GM18858 (cell line): ENCODE results near the gene PPP2R2C.

Source experiments
- ATAC-seq: cut with Tn5 transposase; IDR thresholded peaks from one replicate; pipeline ENCODE4 v1.9.1; 2021; ENCODE audit not compliant: unreplicated experiment

PPP2R2C gene

DNA sequence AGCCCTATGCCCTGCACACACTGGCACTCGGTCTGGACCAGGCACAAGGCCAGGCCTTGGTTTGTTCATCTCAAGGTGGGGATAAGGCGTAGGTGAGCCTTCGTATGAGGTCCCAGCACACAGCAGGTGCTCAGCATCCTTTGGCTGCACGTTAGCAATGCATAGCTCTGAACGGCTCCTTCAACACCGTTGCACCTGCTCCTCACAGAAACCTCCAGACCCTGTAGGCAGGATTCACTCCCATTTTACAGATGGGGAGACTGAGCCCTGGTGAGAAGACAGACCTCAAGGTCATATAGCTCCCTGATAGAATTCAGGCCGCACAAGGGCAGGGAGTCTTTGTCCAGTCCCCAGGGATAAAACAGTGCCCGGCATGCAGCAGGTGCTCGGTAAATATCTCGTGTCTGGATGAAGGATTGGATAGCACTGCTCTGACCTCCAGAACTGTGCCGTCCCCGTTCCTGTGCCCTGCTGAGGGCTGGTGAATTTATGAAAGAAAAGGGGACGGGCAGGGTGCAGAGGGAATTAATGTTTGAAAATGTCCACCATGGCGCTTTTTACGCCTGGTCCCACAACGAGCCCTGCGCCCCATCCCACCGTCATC, 2.4 kb downstream of the PPP2R2C start:
- no peak for ATAC-seq

GRCh38 chr4:6469144-6469543, 3.3 kb downstream of the PPP2R2C start:
- no peak for ATAC-seq

GRCh38 chr4:6468376-6468775, 4.0 kb downstream of the PPP2R2C start:
- no peak for ATAC-seq

GRCh38 chr4:6467600-6467999, 4.8 kb downstream of the PPP2R2C start:
- no peak for ATAC-seq

DNA sequence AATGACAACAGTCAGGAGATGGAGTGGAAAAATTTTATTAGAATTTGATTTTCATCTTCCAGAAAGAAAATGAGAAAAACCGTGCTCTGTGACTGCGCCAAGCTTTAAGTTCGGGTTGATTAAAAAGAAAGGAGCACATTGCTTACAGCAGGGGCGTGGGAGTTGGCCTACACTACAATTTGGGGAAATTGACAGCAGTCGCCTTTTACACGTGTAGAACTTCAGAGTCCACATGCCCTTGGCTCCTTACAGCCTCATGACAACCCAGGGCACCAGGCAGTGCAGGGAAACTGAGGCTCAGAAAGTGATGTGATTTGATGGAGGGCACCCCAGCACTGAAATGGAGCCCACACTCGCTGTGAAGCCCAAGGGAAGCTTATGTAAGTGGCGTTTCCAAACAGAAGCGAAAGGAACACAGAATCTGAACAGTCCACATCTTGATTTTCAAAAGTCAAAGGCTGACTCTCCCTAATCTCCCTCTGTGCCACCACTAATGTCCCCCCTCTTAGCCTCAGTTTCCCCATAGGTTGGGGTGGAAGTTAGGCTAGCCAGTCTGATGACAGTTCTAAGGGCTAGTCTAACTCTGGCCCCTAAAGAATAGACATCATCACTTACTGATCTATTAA, 5.5 kb downstream of the PPP2R2C start:
- ATAC-seq: no peak

GRCh38 chr4:6465955-6466354, 6.5 kb downstream of the PPP2R2C start:
- no peak for ATAC-seq

DNA sequence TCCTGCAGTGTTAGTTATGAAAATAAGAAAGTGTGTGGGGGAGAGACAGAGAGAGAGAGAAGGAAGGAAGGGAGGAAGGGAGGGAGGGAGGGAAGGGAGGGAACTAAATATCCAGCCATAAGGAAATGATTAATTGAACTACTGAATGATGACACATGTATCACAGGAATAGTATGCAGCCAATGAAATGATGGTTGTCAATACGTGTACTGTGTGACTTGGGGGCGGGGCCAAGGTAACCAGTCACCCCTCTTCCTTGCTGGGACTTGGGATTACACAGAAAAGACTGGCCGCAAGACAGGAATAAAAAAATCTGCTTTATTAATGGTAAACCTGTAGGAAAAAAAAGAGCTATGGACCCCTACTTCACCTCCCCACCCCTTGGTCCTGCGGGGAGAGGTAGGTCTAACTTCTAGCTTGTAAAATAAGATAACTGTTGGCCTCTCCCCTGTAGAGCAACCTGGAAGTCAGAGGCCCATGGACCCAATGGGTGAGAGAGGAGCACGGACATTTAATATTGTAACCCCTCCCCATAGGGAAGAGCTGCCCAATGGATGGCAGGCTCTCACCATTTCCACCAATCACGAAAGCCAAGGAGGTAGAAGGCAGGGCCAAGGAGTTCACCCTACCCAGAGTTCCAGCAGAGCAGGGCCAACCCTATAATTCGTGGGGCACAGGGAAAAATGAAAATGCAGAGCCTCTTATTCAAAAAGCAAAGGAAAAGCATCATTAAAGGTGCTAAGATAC, 7.4 kb downstream of the PPP2R2C start:
- no peak for ATAC-seq

DNA sequence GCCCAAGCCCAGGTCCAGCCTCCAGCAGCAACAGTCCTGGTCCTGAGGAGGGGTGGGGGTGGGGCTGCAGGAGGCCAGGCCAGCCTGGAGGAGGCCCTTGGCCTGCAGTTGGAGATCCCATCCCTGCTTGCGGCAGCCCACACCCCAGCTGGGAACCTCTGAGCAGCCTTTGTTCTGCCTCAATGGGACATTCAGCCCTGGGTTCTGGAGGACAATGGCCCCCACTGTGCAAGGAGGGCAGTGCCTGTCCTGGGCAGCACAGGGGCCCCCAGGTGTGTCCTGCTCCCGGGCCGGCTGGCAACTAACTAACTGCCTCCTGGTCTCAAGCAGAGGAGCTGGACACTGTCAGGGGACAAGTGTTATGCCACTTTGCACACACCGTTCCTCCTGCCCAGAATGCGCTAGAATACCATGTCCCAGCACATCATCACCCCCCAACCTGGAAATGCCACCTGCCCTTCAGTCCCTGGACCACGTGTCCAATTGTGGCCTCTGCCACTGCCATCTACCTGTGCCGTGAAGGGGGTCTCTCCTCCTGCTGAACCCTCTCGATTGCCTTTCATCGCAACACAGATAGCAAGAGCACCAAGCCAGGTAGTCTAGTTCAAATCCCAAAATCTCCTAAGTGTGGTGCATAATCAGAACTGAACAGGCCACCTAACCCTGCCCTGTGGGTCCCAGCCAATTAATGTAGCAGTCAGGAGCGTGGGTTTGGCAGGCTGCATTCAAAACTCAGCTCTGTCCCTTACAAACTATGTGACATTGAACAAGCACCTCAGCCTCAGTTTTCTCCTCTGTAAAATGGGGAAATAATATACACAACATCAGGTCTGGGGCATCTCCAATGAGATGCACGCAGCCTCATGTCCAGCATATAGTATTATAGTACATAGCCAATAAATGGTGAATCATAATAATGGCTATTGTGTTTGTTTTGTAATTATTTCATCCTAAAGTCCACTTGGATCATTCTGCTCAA, 8.8 kb downstream of the PPP2R2C start:
- ATAC-seq: no peak

- ATAC-seq: no peak
These were observed 10.9 kb downstream of the PPP2R2C start for GRCh38 chr4:6461301-6462165.

DNA sequence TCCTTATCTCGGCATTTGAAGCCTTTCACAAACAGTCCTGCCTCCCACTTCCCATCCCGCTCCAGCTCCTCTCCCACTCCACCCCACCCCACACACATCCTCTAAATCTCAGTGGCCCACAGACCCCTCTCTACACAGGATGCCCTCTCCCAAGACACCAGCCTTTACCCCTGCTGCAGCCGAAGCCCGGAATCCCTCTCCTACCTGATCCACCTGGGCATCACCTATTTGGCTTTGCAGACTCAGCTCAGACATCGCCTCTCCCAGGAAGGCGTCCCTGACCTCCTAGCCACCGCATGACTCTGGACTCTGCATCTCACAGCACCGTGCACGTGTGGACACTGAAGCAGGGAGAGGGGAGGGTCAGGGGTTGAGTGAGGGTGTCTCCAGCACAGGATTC, 11.5 kb downstream of the PPP2R2C start:
- no peak for ATAC-seq

DNA sequence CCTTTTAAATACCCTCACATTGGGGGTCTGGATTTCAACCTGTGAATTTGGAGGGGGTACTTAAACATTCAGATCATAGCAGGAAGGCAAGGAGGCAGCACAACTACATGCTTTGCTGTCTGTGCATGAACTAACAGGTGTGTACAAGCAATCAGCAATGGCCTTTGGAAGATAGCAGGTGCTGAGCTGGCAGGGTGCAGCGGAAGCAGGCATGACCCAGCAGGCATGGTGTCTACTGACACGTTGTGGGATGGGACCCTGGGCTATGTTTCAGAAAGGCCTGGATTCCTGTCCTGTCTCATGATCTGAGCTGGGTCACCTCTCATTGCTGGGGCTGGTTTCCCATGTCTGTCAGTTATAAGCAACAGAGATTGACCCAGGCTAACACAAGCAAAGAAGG, 13.9 kb downstream of the PPP2R2C start:
- ATAC-seq: no peak

DNA sequence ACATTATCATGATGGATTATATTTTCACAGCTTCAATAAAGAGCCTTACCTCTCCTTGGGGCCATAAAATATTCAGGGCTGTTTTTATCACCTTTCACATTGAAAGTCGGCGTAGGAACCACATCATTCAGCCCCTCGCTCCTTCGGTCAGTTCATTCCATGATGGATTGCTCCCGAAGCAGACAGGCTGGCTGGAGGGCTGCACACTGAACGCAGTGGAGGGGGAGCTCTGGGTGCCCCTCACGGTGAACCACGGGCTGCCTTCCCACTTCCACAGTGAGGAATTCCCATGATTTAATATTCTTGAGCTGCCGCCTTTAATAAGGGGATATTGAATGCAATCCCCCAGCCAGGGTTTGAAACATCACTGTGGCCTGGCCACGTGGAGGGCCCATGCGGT, 16.0 kb downstream of the PPP2R2C start:
- no peak for ATAC-seq

- ATAC-seq: no peak
These were observed 18.1 kb downstream of the PPP2R2C start for GRCh38 chr4:6454112-6454910.

GRCh38 chr4:6453688-6453990, 18.8 kb downstream of the PPP2R2C start:
- ATAC-seq: no peak

DNA sequence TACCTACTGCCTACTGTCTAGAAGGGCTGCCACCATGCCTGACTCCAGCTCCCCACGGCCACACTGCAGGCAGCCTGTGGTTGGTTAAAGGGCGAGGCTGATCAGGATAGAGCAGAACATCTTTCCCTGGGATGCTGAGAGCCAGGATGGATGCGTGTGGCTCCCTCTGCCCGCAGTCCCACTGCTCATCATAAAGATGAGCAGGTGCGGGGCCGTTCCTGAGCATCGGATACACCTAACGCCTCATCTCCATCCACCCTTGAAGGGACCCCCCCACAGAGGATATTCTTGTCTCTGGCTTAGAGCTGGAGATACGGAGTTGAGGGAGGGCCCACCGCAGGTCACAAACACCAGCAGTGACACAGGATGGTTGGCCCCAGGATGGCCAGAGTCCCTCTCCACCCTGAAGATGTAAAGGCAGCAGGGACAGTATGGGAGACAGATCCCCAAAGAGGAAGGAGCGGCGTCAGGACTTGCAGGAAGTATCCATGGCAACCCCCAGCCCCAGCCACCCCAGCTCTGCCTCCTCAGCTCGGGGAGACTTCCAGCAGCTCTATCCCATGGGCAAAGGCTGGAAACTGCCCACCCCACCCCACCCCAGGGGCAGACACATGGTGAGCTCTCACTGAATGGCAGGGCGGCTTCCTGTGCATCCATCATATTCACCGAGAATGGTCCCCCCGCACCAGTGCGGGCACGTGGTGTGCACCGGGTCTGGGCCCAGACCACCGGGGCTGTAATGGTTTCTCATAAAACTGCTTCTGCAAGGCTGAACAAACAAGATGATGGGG, 19.3 kb downstream of the PPP2R2C start:
- no peak for ATAC-seq

DNA sequence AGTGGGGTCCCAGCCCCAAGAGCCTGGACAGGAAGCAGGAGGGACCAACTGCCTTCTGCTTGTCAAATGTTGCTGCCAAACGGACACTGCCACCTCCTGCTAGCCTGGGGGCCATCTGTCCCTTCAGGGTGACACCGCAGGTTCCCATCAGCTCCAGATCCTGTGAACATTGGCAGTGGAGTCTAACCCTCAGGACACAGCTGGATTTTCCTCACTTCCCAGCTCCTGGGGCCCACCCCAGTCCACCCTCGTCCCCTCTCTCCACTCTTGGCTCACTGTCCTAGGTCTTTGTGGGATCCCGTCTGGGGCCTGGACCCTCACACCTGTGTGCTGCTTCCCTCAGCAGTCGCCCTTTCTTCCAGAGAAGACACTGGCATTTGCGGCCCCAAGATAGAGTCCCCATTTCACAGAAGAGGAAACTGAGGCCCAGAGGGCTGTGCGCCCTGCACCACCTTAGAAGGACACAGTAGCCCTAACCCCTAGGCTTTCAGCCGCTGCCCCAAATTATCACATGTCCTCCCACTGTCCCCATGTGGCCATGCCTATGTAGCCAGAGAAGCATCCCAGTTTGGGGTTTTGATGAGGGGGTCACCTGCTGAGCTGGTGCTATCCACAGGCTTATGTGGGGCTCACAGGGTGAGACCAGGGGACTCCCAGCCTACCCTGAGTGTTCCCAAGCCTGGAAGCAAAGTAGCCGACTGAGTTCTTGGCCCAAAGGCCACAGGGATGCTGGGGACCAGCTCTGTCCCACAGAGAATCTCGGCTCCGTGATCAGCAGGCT, 20.1 kb downstream of the PPP2R2C start:
- ATAC-seq: no peak

DNA sequence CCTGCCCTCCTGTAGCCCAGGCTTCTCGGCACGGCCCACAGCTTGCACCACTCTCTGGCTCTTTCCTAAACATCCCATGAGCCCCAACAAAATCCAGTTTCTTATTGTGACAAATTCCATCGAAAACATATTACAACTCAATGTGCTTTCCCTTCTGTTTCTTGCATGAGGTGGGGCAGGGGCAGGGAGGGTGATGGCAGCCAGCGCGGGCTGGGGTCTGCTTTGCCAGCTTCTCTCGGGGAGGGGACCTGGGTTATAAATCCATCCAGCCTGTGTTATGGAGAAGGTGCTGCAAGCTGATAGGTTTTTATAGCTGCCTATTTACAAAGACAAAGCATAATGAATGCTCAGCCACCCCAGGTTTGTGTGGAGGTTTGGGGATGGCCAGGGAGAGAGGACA, 21.1 kb downstream of the PPP2R2C start:
- ATAC-seq: no peak

GRCh38 chr4:6450709-6451108, 21.7 kb downstream of the PPP2R2C start:
- ATAC-seq: no peak
